Non-pigmented ciliary epithelial cell (primary cell): ENCODE data around the gene IL1B.

Source experiments
- DNase-seq: peaks from one replicate; pipeline ENCODE4 v3.0.0-alpha.2; 2010; ENCODE audit warnings: low read depth

IL1B gene

GRCh38 chr2:112803691-112804521, 32.7 kb downstream of the IL1B start:
- peak; percentile 85 for DNase-seq

DNA sequence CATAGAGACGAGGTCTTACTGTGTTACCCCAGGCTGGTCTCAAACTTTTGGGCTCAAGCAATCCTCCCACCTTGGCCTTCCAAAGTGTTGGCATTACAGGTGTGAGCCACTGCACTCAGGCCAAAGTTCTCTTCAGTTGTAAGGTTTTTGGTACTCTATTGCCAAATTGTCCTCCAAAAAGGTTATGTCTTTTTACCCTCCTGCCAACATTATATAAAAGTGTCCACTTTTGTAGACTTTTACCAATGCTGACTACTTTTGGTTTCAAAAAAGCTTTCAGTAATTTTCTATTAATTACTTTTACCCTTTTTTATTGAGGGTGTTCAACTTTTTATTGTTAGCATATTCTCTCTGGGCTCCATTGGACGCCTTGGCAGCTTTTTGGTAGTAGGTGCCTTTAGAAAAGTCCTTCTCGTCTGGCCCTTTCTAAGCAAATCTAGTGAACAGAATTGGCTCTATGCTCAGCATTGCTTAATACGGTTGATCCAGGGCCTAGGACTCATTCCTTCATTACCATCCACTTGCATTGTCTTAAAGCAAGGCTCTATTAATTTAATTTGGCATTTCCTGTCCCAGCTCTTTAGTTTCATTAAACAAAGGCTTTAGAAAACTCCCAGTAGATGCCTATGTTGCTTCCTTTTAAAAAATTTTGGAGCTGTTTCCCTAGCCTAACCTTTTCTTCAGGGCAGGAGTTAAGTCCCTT, 35.5 kb downstream of the IL1B start:
- no peak for DNase-seq

DNA sequence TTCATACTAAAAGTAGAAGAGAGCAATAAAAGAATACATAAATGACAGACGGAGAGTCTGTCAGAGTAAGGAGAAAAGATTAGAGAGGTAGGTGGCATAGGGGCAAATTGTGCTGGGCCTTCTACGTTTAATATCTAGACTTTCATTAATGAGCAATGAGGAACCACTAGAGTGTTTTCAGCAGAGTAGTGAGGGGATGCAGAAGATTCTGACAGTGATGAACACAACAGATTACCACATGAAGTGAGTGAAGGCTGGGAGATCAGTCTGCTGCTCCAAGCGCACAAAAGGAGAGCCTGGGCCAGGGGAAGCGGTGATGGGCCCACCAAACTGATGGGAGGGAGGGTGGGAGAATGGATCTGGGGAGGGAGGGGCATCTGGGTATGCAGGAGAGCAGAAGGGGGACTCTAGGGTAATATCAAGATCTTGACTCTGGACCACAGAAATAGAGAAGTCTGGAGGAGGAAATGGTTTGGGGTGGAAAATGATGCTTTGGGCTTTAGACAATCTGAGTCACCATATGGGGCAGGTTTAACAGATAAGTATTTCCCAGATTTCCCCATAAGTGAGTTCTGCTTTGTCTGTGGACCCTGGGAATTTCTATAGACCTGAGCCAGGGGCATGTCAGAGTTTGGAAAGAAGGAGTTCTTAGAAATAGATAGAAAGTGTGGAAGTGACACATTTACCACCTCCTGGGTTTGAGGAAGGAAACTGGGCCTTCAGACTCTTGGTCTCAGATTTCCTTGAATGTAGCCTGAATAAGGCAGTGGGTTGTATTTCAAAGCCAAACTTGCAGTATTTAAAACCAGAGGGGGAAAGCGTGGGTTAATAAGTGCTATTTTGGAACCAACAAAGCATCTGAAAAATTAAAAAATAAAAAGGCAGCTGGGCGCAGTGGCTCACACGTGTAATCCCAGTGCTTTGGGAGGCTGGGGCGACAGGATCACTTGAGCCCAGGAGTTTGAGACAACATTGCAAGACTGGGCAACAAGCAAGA, 37.3 kb downstream of the IL1B start:
- no peak for DNase-seq

DNA sequence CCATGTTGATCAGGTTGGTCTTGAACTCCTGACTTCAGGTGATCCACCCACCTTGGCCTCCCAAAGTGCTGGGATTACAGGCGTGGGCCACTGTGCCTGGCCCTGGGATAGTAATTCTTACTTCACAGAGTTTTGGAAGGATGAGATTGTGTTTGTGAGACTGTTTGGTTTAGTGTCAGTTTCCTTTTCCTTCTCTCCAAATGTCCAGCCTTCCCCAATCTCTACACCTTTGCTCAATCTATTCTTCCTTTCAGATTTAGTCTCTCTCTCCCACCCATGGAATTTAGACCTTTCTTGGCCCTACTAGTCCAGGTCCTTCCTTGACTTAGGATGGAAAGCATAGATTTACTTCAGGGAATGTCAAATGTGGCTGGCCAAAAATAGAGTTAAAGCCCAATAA, 40.1 kb downstream of the IL1B start:
- no peak for DNase-seq

- DNase-seq, result no peak
These were observed 40.8 kb downstream of the IL1B start for GRCh38 chr2:112795774-112796173.

DNA sequence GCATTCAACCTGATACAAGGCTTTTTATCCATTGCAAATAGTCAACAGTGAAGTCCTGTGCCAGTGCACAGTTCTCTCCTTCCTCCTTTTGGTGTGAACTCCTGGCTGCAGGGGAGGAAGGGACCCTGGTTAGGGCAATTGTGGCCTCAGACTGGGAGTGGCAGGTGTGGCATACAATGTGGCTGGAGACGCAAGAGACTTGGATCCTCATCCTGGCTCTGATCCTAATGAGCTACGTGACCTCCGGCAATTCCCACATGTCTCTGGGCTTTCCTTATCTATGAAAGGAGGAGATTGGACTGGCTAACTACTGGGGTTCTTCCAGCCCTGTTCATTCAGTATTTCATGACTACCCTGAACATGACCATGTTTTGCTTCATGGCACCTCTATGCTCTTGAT, 41.7 kb downstream of the IL1B start:
- DNase-seq, result no peak

DNA sequence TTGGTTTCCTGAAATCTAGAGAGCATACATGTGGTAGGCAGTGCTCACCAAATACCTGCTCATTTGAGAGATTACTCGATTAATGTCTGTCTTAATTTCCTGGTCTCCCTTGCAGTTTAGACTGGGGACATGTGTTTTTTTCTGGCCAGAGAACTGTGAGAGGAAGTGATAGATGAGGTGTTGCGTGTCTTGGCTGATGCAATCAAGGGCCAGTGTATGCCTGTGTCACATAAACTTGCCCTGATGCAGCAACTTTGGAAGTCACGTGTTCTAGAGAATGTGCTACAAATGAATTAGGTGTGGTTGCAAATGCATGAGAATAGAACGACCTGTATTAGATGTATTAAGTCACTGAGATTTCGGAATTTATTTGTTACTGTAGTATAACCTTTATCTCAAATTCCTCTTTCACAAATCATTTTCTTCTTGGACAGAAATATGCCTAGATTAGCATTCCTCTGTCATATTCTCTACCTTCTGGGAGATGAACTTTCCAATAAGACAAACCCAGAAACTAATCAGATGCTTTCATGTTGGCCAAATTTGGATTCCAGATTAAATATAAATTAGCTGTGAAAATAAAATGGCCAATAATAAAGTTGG, 42.3 kb downstream of the IL1B start:
- peak; percentile 68 for DNase-seq

- DNase-seq, result no peak
These were observed 43.1 kb downstream of the IL1B start for GRCh38 chr2:112793449-112793978.

DNA sequence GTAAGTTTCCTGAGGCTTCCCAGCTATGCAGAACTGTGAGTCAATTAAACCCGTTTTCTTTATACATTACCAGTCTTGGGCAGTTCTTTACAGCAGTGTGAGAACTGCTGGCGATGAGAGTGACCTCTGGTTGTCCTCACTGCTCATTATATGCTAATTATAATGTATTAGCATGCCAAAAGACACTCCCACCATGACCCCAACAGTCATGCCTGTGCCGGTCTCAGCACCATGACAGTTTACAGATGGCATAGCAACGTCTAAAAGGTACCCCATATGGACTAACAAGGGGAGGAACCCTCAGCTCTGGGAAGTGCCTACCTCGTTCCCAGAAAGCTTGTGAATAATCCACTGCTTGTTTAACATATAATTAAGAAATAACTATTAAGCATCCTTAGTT, 44.2 kb downstream of the IL1B start:
- no peak for DNase-seq

DNA sequence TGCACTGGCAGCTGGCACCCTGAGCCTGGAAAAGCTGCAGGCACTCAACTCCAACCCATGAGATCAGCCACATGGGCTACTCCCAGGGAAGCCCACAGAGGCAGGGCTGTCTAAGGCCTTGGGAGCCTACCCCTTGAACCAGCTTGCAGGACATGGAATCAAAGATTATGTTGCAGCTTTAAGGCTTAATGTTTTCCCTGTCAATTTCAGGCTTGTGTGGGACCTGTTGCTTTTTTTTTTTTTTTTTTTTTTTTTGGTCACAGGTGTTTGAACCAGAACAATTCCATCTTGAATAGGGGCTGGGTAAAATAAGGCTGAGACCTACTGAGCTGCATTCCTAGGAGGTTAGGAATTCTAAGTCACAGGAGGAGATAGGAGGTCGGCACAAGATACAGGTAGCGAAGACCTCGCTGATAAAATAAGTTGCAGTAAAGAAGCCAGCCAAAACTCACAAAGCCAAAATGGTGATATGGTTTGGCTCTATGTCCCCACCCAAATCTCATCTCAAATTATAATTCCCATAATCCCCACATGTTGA, 44.8 kb downstream of the IL1B start:
- no peak for DNase-seq

DNA sequence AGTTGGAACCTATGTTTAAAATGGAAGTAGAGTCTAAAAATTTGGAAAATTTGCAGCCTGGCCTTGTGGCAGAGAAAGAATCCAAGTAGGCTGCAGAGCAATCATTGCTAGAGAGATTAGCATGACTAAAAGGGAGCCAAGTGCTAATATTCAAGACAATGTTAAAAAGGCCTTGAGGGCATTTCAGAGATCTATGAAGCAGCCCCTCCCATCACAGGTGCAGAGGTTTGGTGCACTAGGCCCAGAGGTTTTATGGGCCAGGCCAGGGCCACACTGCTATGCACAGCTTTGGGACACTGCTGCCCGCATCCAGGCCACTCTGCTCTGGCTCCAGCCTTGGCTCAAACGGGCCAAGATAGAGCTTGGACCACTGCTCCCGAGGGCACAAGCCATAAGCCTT, 45.6 kb downstream of the IL1B start:
- no peak for DNase-seq

DNA sequence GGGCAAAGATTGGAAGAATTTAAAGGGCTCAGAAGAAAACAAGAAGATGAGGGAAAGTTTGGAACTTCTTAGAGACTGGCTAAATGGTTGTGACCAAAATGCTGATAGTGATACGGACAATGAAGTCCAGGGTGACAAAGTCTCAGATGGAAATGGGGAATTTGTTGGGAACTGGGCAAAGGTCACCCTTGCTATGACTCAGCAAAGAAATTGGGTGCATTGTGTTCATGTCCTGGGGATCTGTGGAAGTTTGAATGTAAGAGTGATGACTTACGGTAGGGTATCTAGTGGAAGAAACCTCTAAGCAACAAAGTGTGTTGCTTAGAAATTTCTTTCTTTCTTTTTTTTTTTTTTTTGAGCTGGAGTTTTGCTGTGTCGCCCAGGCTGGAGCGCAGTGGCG, 46.3 kb downstream of the IL1B start:
- DNase-seq, result no peak

DNA sequence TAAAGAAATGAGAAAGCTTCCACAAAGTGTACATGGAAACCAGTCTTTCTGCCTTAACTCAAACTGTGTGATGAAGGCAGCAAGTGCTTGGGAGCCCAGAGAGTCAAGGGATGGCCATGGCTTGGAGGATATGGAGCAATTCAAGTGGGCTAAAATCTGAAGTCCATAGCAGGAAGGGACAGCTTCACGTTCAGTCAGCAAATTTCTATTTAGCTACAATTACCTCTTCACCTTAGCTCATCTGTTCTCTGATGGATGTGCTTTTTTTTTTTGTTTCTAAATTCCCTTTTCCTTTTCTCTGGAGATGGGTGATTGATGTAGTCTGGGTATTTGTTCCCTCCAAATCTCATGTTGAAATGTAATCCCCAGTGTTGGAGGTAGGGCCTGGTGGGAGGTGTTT, 47.4 kb downstream of the IL1B start:
- no peak for DNase-seq

DNA sequence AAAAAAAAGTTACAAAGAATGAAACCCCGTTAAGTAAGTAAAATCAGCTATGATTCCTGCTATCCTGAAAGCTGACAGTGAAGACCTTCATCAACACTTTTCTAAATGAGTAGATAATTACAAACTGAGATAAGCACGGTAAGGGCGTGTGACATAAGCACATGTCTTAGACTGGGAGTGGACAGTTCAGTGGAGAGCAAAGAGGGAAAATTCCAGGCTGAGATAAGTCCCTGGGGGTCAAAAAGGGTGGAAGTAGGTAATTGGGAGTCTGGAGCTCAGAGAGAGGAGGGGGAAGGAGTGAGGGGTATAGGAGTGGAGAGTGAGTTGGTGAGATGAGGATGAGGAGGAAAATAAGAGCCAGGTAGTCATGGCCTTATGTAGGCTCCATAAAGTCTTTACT, 47.9 kb downstream of the IL1B start:
- DNase-seq, result no peak

DNA sequence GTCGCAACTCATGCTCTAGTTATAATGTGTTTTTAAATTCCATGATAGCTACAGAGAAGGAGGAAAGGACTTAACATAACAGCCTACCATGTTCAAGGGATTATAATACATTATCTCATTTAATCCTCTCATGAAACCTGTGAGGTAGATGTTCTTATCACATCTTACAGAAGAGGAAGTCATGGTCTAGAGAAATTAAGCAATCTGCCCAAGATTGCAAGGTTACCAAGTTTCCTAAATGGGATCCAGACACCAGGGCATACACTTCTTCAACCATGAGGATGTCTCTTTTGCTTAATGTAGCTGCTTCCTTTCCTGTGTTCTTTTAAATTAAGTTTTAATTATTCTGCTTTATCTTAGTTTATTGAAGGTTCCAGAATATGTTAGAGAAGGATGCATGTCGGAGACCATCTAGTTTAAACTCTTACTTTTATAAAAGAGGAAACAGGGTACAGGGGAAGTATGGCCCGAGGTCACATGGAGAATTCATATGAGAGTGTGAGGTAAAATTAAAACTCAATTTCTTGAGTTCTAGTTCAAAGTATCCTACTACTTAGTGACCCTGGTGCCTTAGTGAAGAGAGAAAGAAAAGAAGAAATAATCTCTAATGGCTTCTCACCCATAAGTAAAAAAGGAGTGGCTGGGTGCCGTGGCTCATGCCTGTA, 48.7 kb downstream of the IL1B start:
- no peak for DNase-seq

- DNase-seq, result no peak
These were observed 49.3 kb downstream of the IL1B start for GRCh38 chr2:112787294-112787693.

DNA sequence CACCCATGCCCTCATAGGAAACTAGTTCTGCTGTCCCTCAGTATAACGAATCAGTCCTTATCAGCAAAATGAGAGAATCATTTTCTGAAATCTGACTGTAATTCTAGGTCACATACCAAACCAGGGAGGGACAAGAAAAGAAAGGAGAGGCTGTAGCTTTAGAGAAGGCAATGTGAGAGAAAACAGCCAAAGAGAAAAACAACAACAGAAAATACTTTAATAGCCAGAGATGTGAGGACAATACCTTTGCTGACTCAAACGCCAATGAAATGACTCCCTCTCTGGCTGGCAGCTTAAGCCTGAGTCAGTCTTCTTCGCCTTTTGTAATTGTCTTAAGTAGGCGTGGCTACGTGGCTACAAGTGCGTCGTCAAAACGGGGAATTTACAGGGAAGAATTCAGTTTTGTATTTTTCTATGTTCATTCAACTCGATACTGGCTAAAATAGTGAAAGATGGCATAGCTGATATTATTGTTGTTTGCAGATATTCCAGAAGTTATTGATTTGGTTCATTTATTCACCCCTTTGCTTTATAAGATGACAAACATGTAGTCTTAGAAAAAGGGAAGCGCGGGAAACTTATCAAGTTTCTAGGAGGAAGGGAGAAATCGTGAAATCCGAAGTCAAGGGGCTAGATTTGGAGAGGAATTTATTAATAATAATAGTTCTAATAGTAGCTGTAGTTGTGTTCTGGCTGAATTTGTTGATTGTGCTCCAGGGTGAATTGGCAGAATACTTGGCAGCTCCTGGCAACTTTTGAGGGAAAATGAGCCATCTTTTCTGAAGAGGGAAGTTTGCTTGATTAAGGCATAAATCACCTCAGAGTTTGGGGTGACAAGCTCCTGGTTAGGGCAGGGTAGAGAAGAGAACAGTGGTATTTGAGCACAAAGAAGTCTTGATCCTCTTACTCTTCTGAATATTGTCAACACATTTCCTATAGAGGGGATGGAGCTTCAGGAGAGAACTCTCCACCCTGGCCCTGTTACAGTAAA, 52.1 kb downstream of the IL1B start, which contains the start of gene IL1A:
TSS of gene IL1A (minus strand) at position 295 of the 991 bp plus-strand sequence. CDS start 723 bp downstream, outside the sequence.
- peak; percentile 55 for DNase-seq

DNA sequence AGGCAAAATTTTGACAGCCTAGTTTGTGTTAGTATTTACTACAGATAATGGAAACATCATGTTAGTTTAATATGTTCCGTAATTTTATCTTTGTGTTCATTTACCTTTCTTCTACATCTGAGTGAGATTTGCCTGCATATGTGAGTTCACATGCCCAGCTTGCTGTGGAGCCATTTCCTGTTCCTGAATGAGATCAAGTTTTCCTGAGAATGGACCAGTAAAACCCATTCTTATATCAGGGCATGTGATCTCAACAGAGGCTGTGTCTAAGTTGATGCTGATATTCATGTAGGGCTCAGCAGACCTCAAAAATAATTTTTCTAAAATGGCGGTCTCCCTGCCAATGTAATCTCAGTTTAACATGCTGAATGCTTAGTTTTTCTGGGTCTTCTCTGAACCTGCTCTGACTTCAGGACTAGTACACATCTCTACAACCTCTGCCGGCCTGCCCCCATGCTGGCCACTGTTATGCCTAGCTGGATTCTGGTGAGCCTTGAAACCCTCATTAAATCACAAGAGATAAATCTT, 53.3 kb downstream of the IL1B start:
- DNase-seq, result no peak

DNA sequence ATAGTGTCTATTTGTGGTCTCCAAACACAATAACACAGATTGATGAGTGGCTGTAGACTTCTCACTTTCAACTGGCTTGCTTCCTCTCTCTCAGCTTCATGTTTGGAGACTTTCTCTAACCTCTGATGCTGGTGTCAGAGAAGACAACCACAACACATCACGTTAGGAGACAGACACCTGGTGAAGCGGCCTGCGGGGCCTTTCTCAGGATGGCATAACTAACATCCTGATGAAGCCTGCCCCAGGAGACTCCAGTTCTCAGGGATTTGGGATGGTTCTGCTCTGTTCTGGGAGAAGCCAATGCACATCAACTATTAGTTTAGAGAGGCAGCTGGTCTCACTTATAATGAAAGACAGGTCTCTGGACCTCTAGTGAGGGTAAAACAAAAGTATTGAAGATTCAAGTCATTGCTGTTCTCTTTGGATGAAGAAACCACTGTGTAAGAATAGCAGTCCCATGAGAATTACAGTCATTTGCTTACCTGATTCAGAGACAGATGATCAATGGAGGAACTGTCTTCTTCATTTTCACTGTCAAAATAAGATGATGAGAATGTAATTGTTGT, 54.3 kb downstream of the IL1B start:
- DNase-seq, result no peak
